ENCODE measurements around the gene MSANTD1. TPM values are rescaled to one million over a fixed set of nuclear protein-coding genes. Genes with fewer than 3 reads are reported as not detected.

MSANTD1 gene
- total RNA-seq, 1 donor from 2014 or later: 0.44 TPM

GRCh38 chr4:3269991-3270611 is 21.1 kb downstream of the MSANTD1 start:
- peaks cover 18% of the 10 kb centered on the region for H3K4me1 ChIP-seq
- intact Hi-C loops (cut with micrococcal nuclease): no loop called here
- H3K9me3 ChIP-seq (replicated peaks): peaks cover 13% of the 10 kb centered on the region
- no peaks in the 10 kb centered on the region for H3K27me3 ChIP-seq (ENCODE audit: low read depth)
- peak overlapping the region; percentile 75 for H3K27ac ChIP-seq (replicated peaks)
- H3K4me3 ChIP-seq: no peak overlapping the region
- DNase-seq: peak; percentile 71
- TF ChIP-seq CTCF (IDR thresholded peaks at IDR 0.05; ENCODE audit: borderline replicate concordance): no peak
- no peaks in the 10 kb centered on the region for H3K36me3 ChIP-seq

GRCh38 chr4:3271131-3271530 is 22.2 kb downstream of the MSANTD1 start:
- Histone ChIP-seq H3K4me1 (peaks cover 18% of the 10 kb centered on the region), H3K36me3 (no peaks in the 10 kb centered on the region), H3K4me3 (no peak overlapping the region), H3K27ac (replicated peaks) (no peak overlapping the region), H3K27me3 (ENCODE audit: low read depth) (no peaks in the 10 kb centered on the region), H3K9me3 (replicated peaks) (peaks cover 13% of the 10 kb centered on the region)
- no peak for TF ChIP-seq CTCF (IDR thresholded peaks at IDR 0.05; ENCODE audit: borderline replicate concordance)
- intact Hi-C loops (cut with micrococcal nuclease): no loop called here
- DNase-seq: no peak

- no peaks in the 10 kb centered on the region for H3K4me1 ChIP-seq
- H3K9me3 ChIP-seq (replicated peaks): peaks cover 21% of the 10 kb centered on the region
- H3K27ac ChIP-seq (replicated peaks): no peak overlapping the region
- no peaks in the 10 kb centered on the region for H3K36me3 ChIP-seq
- no peaks in the 10 kb centered on the region for H3K27me3 ChIP-seq (ENCODE audit: low read depth)
- no peak for DNase-seq
- intact Hi-C loops (cut with micrococcal nuclease): no loop called here
- H3K4me3 ChIP-seq: no peak overlapping the region
- no peak for TF ChIP-seq CTCF (IDR thresholded peaks at IDR 0.05; ENCODE audit: borderline replicate concordance)
These were observed 28.0 kb downstream of the MSANTD1 start for GRCh38 chr4:3276986-3277385.

- Histone ChIP-seq H3K4me3 (no peak overlapping the region), H3K36me3 (no peaks in the 10 kb centered on the region), H3K27me3 (ENCODE audit: low read depth) (peaks cover 7% of the 10 kb centered on the region), H3K4me1 (no peaks in the 10 kb centered on the region), H3K27ac (replicated peaks) (no peak overlapping the region), H3K9me3 (replicated peaks) (peaks cover 12% of the 10 kb centered on the region)
- TF ChIP-seq CTCF (IDR thresholded peaks at IDR 0.05; ENCODE audit: borderline replicate concordance): no peak
- intact Hi-C loops (cut with micrococcal nuclease): no loop called here
- no peak for DNase-seq
These were observed 31.5 kb downstream of the MSANTD1 start for GRCh38 chr4:3280466-3280865.

GRCh38 chr4:3283483-3283882 is 34.5 kb downstream of the MSANTD1 start:
- H3K4me1 ChIP-seq: peaks cover 14% of the 10 kb centered on the region
- H3K4me3 ChIP-seq: no peak overlapping the region
- peaks cover 24% of the 10 kb centered on the region for H3K27me3 ChIP-seq (ENCODE audit: low read depth)
- DNase-seq: no peak
- no peak overlapping the region for H3K27ac ChIP-seq (replicated peaks)
- TF ChIP-seq CTCF (IDR thresholded peaks at IDR 0.05; ENCODE audit: borderline replicate concordance): no peak
- H3K9me3 ChIP-seq (replicated peaks): peaks cover 12% of the 10 kb centered on the region
- intact Hi-C loops (cut with micrococcal nuclease): no loop called here
- H3K36me3 ChIP-seq: no peaks in the 10 kb centered on the region

All from left ventricle myocardium inferior (tissue), 1 donor.